GM21576 (cell line): ENCODE measurements around the gene KAT2A.

Experiments
- ATAC-seq: cut with Tn5 transposase; IDR thresholded peaks from one replicate; pipeline ENCODE4 v1.9.1; 2021; ENCODE audit warnings: mild to moderate bottlenecking, moderate library complexity; ENCODE audit not compliant: unreplicated experiment

The KAT2A gene

DNA sequence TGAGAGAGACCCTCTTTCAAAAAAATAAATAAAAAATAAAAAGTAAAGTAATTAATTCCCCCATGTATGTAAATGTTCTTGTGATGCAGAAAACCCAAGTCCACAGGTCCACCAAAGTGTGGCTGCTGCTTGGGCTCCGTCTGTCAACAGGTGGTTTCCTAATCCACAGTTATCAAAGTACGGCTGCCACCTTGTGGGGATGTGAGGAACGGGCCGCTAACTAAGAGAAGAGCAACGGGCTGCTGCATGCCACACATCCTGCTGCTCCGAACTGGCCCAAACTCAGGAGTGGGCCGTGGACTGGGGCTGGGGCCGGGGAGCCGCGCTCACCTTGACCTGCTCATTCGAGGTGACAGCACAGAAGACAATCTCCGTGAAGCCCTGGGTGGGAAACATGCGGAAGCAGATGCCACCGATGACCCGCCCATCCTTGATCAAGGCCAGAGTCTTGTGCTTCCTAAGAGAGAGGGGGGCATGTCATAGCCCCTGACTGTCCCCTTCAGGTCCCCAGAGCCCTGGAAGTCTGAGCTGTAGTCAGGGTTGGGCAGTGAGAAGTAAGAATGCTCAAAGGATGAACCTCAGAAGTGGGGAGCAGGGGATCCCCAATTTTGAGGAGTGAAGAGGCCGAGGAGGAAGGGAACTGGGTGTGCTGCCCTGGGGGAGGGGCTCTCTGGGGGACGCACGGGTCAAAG, 4.3 kb downstream of the KAT2A start:
- ATAC-seq = no peak

DNA sequence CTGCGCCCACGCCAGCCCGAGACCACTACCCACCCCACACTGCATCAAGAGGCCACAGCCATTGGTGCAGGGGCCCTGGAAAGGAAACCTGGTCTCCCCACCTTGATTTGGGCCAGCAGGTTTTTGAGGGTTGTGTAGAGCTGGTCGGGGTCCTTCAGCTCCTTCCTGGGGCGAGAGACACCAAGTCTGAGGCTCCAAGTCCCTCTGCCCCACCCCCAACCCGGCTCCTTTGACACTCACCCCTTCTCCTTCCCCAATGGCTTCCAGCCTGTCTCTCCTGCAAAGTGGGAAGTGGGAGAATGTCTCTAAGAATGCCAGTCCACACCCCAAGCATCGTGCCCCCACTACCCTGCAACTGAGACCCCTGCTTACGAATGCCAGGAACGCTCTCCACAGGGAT, 7.0 kb downstream of the KAT2A start:
- no peak for ATAC-seq

DNA sequence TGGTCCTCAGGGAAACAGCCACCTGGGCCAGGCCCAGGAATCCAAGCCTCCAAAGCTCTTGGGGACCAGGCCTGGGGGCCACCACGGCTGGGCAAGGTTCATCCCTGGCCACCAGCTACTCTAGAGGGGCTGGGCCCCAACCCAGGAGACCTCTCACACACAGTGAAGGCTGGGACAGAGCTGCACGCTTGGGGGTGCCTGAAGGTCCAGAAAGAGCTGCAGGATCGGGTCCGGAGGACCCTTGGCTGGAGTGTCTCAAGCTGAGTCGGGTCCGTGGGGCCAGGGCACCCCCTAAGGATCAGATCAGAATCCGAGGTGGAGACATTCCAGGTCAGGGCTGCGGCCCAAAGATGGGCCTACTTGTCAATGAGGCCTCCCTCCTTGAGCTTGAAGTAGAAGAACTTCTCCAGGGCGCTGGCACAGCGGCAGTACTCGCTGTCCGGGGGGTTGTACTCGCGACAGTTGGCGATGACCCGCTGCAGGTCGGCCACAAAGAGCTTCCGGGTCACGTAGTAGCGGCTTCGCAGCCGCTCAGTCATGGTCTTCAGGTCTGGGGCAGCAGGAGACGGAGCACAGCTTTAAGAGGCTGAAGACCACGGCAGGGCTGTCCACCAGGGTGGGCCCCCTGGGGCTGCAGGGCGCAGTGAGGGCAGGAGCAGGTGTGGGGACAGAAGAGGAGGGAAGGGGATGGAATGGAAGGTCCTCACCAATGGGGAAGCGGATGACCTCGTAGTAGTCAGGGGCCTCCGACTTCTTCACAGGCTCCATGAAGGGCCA, 7.7 kb downstream of the KAT2A start:
- no peak for ATAC-seq

DNA sequence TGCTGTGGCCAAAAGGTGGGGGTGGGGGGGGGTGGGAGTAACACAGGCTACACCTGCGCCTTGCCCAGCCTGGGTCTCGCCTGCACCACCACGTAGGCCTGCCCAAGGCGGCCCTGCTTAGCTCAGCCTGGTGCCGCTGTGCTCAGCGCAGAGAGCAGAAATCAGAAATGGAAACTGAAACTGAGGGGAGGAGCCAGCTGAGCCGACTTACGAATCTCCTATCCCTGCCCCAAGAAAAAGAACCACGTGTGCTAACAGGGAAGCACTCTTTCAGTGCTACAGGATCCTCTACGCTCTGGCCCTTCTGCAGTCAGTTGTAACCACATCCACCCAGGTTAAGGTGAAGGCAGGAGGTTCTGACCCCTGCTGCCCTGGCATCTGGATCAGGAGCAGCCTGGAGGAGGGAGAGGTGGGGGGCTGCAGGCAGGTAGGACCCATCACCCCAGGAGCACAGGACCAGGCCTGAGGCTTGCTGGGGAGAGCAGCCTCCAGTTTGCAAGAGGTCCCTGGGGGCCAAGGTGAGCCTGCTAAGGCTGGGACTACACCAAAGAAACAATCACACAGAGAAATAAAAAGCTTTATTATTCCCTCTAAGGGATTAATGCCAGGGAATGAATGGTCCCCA, 8.5 kb downstream of the KAT2A start, which contains the start of gene DHX58:
Gene DHX58, minus strand, starts transcription at position 163 of the 625 bp plus-strand sequence. CDS start 822 bp downstream, outside the sequence.
- ATAC-seq = peak; percentile 57

DNA sequence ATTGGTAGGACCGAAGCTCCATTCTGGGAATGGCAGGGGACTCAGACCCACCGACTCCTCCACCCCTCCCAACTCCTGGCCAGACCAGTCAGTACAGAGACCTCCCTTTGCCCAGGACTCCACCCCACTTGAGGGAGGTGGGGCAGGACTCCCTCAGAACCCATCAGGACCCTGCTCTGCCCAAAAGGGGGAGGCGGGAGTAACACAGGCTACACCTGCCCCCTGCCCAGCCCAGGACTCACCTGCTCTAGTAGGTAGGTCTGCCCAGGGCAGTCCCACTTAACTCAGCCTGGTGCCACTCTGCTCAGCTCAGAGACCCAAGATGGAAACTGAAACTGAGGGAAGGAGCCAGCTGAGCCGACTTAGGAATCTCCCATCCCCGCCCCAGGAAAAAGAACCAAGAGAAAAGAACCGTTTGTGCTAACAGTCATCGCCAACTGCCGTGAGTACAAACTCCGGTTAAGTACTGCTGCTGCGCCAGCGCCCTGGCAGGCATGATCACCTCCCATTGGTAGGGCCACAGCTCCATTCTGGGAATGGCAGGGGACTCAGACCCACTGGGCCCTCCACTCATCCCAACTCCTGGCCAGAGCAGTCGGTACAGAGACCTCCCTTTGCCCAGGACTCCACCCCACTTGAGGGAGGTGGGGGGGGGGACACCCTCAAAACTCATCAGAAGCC, 9.2 kb downstream of the KAT2A start:
- no peak for ATAC-seq

DNA sequence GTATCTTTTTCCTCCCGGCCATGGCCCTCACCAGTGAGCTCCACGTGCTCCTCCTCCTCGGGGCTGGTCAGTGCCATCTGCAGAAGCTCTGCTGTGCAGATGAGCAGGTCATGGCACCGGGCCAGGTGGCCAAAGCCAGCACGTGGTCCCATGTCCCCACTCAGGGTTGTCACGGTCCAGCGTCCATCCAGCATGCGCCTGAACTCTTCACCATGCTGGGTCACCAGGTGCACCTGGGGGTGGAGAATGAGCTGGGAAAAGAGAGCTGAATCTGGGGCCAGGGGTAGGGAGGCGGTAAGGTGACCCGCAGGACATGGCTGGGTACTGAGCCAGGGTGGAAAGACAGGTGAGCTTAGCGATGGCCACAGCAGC, 9.9 kb downstream of the KAT2A start:
- ATAC-seq = no peak

DNA sequence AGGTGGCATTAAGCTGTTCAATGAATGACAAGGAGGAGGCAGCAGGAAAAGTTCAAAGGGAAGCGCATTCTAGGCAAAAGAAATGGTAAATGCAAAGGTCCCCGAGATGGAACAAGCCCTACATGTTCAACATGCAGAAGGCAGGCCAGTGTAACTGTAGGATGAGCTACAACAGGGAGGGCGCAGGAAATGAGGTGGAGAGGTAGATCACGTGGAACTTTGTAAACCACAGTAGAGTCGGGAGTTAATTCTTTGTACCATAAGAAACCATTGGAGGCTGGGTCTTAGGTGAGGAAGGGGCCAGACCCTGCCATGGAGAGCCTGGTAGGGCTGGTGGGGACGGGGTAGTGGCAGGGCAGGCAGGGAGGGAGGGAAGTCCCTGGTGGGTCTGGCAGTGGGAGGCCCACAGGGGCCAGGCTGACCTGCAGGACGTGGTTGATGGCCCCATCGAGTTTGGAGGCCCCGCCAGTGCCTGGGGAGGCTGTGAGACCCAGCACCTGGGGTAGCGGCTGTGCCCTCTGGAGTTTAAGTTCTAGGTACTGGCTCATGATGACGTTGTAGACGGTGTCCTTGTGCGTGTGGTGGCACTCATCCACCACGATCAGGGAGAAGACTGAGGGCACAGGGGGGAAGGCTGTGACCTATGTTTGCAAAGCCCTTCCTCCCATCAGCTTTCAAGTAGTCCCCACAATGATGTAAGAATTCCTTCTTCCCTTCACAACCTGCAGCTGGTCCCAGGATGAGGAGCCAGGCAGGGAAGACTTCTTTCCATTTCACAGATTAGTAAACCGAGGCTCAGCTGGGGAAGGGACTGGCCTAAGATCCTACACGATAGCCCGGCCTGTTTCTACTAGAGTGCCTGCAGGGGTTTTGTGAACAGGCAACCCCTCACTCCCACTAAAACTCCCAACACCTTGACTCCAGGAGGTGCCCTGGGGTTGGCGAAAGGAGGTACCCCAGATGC, 10.6 kb downstream of the KAT2A start:
- no peak for ATAC-seq

DNA sequence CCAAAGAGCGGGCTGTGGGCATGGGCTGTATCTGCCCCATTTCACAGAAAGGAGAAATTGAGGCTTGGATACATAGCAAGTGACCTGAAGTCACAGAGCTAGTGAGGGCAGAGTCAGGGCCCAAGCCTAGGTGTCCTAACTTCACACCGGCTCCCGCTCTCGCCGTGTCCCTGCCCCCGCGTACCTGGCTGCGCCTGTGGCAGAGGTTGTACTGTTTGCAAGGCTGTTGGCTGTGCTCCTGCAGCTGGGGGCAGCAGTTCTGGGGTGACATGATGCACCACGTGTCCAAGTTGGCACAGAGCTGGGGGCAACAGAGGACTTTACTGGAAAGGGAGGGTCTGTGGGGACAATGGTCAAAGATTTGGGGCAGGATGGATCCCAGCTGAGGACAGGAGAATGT, 12.1 kb downstream of the KAT2A start:
- ATAC-seq = no peak

DNA sequence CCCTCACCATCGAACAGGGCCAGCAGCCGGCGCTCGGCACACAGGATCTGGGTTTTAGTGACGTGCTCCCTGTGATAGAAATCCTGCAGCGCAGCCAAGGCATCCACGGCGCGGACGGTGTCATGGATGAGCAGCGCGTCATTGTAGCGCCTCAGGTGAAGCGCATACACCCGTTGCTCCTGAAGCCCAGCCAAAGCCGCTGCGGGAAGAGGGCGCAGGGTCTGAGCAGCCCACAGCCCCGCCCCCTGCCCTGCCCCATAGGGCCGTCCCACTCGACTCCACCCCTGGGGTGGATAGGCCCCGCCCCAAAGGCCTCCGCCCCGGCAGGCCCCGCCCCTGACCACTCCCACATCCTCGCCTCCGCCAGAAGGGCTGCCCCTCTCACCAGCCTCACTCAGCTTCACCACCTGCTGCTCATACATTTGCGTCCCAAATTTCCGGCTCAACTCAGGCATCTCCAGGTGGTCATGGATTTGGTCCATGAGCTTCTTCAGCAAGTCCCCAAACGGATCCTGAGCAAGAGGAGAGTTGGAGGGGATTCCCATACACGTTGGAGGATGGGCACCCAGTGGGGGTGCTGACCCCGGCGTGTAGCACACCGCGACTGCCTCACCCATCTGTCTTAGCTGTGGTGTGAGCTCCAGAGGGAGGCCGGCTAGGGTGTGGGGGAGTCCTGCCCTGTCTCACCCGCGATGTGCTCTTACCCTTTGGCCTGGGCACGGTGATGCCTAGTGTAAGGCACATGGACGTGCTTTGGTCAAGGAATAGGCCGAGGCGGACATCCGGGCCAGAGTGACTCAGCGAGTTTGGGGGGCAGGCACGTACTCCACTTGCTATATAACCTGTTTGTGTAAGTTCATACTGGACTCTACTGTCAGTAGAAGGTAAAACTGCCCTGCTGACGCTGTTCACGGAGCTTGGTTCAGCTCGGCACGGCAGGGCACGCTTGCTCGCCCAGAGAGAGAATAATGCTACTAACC, 13.3 kb downstream of the KAT2A start:
- peak; percentile 67 for ATAC-seq

DNA sequence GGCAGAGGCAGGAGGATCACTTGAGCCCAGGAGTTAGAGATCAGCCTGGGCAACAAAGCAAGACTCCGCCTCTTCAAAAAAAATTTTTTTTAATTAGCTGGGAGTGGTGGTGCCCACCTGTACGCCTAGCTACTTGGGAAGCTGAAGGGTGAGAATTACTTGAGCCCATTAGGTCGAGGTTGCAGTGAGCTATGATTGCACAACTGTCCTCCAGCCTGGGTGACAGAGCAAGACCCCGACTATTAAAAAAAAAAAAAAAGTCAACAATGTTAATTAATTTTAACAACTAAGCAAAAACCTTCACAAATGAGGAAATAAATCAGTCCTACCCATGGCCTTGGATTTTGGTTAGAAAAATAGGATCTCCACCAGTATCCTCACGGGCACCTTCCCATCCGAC, 14.0 kb downstream of the KAT2A start:
- no peak for ATAC-seq

DNA sequence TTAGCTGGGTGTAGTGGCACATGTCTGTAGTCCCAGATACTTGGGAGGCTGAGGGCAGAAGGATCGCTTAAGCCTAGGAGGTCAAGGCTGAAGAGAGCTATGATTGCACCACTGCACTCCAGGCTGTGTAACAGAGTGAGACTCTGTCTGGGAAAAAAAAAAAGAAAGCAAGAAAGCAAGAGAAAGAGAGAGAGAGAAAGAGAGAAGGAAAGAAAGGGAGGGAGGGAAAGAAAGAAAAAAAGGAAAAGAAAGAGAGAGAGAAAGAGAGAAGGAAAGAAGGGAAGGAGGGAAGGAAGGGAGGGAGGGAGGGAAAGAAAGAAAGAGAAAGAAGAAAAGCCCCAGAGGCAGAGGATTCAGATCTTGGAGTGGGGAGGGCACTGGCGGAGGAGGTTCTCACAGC, 15.2 kb downstream of the KAT2A start:
- no peak for ATAC-seq

DNA sequence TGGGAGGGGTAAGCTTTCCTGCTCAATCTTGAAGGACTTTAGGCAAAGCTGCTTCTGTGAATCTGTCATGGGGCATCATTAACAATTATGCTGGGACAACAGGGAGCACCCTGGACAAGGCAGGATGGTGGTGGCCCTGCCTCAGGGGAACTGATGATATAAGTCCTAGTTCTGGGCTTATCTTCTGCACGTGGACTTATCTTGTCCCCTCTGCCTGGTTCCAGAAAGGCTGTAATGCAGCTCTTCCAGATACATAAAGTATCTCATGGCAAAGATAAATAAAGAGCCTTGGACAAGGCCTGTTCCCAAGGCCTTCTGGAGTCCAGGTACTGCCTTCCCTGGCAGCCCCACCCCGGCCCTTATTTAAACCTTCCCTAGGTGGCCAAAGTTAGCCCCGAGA, 16.9 kb downstream of the KAT2A start:
- no peak for ATAC-seq

DNA sequence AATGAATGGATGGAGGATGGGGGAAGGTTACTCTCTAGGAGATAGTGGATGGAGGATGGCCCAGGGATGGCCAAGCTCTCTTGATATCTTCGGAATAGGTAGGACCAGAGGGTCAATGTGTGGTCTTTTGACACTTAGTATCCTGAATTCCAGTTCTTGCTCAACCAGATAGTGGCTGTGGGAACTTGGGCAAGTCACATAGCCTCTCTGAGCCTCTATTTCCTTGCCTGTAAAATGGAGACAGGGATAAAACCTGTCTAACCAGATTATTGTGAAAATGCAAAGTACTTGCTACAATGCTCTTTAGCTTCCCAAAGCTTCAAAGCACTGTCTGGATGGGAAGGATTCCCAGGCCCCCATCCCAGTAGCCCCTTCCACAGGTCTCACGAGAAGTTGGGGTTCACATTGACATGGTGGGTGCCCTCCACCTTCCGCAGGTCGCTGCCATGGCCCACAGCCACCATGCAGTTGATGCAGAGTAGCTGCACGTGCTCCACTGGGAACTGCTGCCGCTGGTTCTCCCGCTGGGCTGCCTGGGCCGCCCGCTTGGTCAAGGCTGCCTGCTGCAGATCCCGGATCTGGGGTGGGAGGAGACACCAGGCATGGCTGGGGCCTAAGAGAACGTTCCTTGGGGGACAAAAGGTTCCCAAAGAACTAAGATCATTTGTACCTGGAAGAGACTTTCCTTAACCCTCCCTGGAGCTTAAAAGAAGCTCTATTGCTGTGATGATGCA, 17.8 kb downstream of the KAT2A start:
- no peak for ATAC-seq

DNA sequence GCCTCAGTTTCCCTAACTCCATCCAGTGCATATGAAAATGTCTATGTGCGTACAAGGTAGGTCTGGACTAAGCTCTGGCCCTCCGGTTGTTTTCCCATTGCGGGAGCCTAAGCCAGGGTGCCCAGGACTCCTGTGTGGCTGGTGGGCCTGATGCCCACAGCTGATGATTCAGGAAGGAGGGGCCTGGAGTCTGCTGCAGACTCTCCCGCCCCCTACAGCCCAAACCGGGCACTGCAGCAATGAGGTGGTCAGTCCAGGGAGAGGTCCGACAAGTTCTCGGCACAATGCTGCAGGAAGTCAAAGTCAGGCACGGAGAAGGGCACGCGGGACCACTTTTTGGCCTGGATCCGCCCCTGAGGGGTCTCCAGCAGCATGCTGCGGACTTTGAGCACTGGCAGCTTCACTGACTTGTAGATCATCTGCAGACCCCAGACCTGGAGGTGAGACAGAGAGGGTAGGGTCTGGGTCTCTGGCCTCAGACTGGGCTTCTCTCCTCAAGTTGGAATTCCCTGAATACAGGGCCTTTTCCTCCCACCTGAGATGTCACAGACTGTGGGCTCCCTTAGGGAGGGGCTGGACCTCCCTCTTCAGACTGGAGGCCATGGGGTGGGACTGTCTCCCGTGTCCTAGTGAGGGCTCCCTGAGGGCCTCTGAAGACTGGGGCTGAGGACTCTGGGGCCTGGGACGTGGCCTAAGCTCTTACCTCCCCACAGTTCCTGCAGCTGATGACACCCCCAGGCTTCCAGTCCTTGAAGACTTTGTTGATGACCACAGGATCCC, 19.5 kb downstream of the KAT2A start:
- no peak for ATAC-seq

DNA sequence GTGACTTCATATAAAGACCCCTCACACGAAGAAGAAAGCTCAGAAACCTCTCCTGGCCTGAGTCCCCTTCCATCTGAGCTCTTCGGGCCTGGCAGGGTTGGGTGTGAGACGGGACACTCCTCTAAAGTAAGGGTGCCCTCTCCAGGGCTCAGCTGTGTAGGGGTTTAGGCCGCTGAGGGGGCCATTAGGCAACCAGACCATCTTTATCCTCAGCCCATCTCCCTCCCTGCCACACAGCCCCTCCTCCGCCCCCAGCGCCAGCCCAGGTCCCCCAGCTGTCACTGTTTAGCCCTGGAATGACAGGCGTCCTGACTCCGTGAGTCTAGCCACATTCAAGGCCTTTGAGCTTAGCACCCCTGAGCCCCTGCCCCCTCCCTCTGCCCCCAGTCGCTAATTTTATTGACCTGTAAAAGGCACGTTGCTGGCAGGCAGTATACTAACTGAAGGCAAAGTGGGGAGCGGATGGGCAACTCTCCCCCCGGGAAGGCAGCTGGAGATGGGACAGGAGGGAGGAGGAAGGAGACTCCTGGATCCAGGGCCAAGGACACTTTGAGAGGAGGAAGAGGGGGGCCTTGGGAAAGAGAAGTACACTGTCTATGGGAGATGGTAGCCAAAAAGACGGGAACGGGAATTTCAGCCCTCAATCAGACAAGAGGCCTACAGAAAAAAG, 22.3 kb downstream of the KAT2A start:
- no peak for ATAC-seq

DNA sequence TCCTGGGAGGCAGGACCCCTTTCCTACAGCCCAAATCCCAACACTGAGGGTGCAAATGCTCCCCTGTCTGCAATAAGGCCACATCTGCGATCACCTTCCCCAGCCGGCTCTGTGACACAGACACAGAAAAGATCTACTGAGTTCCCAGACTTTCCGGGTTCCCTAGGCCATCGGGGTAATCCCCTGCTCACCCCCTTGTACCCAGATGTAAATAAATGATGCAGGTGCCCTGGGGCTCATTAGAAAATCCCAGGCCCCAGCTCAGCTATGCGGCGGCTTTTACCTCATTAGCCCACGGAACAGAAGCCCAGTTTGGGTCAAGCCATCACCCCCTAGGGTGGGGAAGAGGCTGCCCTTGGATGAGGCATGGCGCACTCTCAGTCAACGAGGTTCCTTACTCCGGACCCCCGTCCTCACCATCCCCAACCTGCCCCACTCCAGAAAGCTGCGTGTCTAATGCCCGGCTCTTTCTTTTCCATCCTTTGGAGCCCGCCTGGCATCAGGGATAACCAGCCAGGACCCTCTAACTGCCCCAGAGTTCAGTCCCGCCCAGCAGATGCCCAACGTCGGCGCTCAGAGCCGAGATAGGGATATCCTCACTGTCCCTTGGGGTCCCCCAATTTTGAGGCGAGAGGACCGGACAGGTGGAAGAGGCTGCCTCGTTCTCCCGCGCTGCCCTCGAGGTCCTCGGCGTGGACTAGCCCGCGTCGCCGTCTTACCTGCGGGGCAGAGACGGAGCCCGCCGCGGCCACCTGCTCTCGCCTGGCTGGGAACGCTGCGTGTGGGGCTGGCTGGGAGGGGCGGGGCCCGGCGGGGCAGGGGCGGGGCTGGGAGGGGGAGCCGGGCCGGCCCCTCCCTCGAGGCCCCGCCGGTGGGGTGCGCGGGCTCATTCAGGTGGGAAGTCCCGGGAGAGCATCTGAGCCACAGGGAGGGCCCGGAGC, 23.2 kb downstream of the KAT2A start, which contains the start of gene ZNF385C:
Gene ZNF385C, minus strand, starts transcription at position 783 of the 941 bp plus-strand sequence. CDS start 35,417 bp downstream, outside the sequence.
- ATAC-seq = no peak
